ENCODE results near the gene KCTD7.
"Not testable (repeated sequence)": the region's sequence is repeated elsewhere in the genome, so short reads cannot be mapped to it uniquely, and the experiment has no call there.

The KCTD7 gene

GRCh38 chr7:66683770-66684123 is 55.1 kb downstream of the KCTD7 start:
- DNase-seq: no peak

- DNase-seq: not testable (repeated sequence)
Observed at GRCh38 chr7:66685663-66686062, 57.0 kb downstream of the KCTD7 start.

- no peak for DNase-seq
Observed at GRCh38 chr7:66687186-66687585, 58.5 kb downstream of the KCTD7 start.

GRCh38 chr7:66687672-66688071 is 59.0 kb downstream of the KCTD7 start:
- DNase-seq: not testable (repeated sequence)

GRCh38 chr7:66689081-66689480 is 60.4 kb downstream of the KCTD7 start:
- no peak for DNase-seq

GRCh38 chr7:66693331-66693730 is 64.7 kb downstream of the KCTD7 start:
- DNase-seq: no peak

All from NCI-H1105 treated with DMSO at 0.1 percent for 48 hours (cell line).